MM.1S (cell line): ENCODE measurements around the gene TMEM106C.

Experiments
- DNase-seq: peaks from one replicate; pipeline ENCODE4 v3.0.0-alpha.2; 2015
- H2AFZ ChIP-seq: fragments of 300-600 bp; sonication (generic); 2 replicates; pipeline ENCODE4 v1.6.0; 2016; ENCODE audit warnings: antibody characterized with exemption, low read length
- H3F3A ChIP-seq: fragments of 300-600 bp; sonication (generic); 2 replicates; pipeline ENCODE4 v1.6.1; 2016; ENCODE audit warnings: mild to moderate bottlenecking, antibody characterized with exemption, low read length, moderate library complexity, mixed read lengths; ENCODE audit not compliant: insufficient read depth
- H3K27ac ChIP-seq: fragments of 300-600 bp; sonication (generic); 2 replicates; pipeline ENCODE4 v1.5.1; 2016; ENCODE audit warnings: mild to moderate bottlenecking, low read length
- H3K27me3 ChIP-seq: fragments of 300-600 bp; sonication (generic); replicated peaks from 2 replicates; pipeline ENCODE4 v1.6.0; 2016; ENCODE audit warnings: low read length; ENCODE audit not compliant: insufficient read depth
- H3K36me3 ChIP-seq: fragments of 300-600 bp; sonication (generic); replicated peaks from 2 replicates; pipeline ENCODE4 v1.6.1; 2016; ENCODE audit warnings: mild to moderate bottlenecking, low read length, mixed read lengths; ENCODE audit not compliant: insufficient read depth
- H3K4me1 ChIP-seq: fragments of 300-600 bp; sonication (generic); 2 replicates; pipeline ENCODE4 v1.6.1; 2016; ENCODE audit warnings: low read length, mixed read lengths
- H3K4me2 ChIP-seq: fragments of 300-600 bp; sonication (generic); 2 replicates; pipeline ENCODE4 v1.6.0; 2016; ENCODE audit warnings: low read depth, low read length
- H3K4me3 ChIP-seq: fragments of 300-600 bp; sonication (generic); 2 replicates; pipeline ENCODE4 v1.5.1; 2016; ENCODE audit warnings: low read length, mixed read lengths
- H3K79me2 ChIP-seq: fragments of 300-600 bp; sonication (generic); 2 replicates; pipeline ENCODE4 v1.6.1; 2016; ENCODE audit warnings: mixed run types, low read length, mixed read lengths
- H3K9ac ChIP-seq: fragments of 300-600 bp; sonication (generic); 2 replicates; pipeline ENCODE4 v1.6.1; 2016; ENCODE audit warnings: low read length, mixed read lengths
- H3K9me2 ChIP-seq: fragments of 300-600 bp; sonication (generic); replicated peaks from 2 replicates; pipeline ENCODE4 v1.6.1; 2016; ENCODE audit warnings: mild to moderate bottlenecking, low read length, mixed read lengths; ENCODE audit not compliant: insufficient read depth
- H3K9me3 ChIP-seq: fragments of 300-600 bp; sonication (generic); replicated peaks from 2 replicates; pipeline ENCODE4 v1.6.1; 2016; ENCODE audit warnings: mild to moderate bottlenecking, low read length, mixed read lengths; ENCODE audit not compliant: insufficient read depth
- H4K20me1 ChIP-seq: fragments of 300-600 bp; sonication (generic); 2 replicates; pipeline ENCODE4 v1.6.1; 2016; ENCODE audit warnings: mild to moderate bottlenecking, low read length, moderate library complexity, mixed read lengths; ENCODE audit not compliant: insufficient read depth
- EZH2 ChIP-seq: fragments of 300-600 bp; sonication (generic); optimal IDR thresholded peaks from 2 replicates; pipeline ENCODE3; 2017; ENCODE audit warnings: low read depth, mild to moderate bottlenecking, antibody characterized with exemption, low read length, mixed read lengths
- EZH2phosphoT487 ChIP-seq: fragments of 300-600 bp; sonication (generic); IDR thresholded peaks from 2 replicates; pipeline ENCODE4 v1.6.1; 2018; ENCODE audit warnings: antibody characterized with exemption, low read length
- TF ChIP-seq, protein P1 (sequence below): fragments of 300-600 bp; sonication (generic); IDR thresholded peaks from 2 replicates; pipeline ENCODE4 v1.5.1; 2016; ENCODE audit warnings: antibody characterized with exemption, low read length, mixed read lengths

TMEM106C gene

GRCh38 chr12:47987411-47988072, 24.1 kb downstream of the TMEM106C start:
- Histone ChIP-seq H3K27me3 (no peaks in the 10 kb centered on the region), H4K20me1 (no peaks in the 10 kb centered on the region), H3K4me2 (no peak overlapping the region), H3K4me3 (no peak overlapping the region), H3F3A (no peaks in the 10 kb centered on the region), H3K9ac (no peak overlapping the region), H3K36me3 (no peaks in the 10 kb centered on the region), H3K9me2 (no peaks in the 10 kb centered on the region), H3K79me2 (no peaks in the 10 kb centered on the region), H3K9me3 (no peaks in the 10 kb centered on the region), H3K27ac (no peak overlapping the region), H3K4me1 (peaks cover 5% of the 10 kb centered on the region), H2AFZ (no peak overlapping the region)
- no peak for DNase-seq
- no peak for TF ChIP-seq EZH2phosphoT487
- no peak for TF ChIP-seq EZH2
- TF ChIP-seq, protein P1, sequence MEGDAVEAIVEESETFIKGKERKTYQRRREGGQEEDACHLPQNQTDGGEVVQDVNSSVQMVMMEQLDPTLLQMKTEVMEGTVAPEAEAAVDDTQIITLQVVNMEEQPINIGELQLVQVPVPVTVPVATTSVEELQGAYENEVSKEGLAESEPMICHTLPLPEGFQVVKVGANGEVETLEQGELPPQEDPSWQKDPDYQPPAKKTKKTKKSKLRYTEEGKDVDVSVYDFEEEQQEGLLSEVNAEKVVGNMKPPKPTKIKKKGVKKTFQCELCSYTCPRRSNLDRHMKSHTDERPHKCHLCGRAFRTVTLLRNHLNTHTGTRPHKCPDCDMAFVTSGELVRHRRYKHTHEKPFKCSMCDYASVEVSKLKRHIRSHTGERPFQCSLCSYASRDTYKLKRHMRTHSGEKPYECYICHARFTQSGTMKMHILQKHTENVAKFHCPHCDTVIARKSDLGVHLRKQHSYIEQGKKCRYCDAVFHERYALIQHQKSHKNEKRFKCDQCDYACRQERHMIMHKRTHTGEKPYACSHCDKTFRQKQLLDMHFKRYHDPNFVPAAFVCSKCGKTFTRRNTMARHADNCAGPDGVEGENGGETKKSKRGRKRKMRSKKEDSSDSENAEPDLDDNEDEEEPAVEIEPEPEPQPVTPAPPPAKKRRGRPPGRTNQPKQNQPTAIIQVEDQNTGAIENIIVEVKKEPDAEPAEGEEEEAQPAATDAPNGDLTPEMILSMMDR: no peak

DNA sequence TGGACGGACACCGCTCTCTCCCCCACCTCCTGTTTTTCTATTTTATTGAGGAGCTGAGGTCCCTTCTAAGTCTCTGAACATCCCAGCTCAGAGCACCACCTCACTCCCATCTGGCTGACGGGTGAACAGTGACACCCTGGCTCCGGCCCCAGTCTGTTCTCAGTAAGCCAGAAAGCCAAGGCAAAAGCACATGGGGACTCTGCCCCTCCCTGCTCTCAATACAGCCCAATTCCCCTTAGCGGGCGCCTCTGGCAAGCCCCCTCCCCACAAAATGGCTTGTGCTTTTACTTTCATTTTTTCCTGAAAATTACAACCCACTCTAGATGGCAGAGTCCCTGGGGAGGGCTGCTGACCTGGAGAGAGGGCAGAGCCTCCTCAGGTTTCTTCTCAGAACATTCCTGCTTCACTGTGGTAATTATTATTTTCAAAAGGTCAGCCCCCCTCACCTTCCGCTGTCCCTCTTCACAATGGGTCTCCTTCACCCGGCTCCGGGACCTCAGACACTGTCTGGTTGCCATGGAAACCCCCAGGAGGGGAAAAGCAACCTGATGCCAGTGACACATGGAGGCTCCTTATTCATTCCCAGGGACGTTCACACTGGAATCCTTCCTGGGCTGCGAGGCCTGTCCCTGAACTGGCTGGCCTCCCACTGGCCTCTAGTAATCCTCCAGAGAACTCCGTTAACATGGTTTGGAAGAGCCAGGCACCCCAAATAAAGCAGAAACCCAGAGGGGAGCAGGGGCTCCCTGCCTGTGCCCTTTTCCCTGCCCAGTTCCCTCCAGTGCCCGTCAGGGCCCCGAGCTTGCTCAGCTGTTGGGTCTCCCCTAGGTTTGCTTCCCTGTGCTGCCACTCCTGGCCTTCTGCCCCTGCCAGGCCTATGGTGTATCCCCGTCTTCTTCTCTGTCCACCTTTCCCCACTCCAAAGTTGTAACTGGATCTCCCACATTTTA, 25.0 kb downstream of the TMEM106C start:
- Histone ChIP-seq H3K4me3 (no peak overlapping the region), H3K9ac (no peak overlapping the region), H3K27me3 (no peaks in the 10 kb centered on the region), H3K4me1 (no peaks in the 10 kb centered on the region), H3K4me2 (no peak overlapping the region), H3K27ac (no peak overlapping the region), H3K9me2 (no peaks in the 10 kb centered on the region), H4K20me1 (no peaks in the 10 kb centered on the region), H3K36me3 (no peaks in the 10 kb centered on the region), H3K9me3 (no peaks in the 10 kb centered on the region), H2AFZ (no peak overlapping the region), H3K79me2 (no peaks in the 10 kb centered on the region), H3F3A (no peaks in the 10 kb centered on the region)
- TF ChIP-seq EZH2phosphoT487 (no peak), EZH2 (no peak)
- TF ChIP-seq, protein P1: no peak
- no peak for DNase-seq

DNA sequence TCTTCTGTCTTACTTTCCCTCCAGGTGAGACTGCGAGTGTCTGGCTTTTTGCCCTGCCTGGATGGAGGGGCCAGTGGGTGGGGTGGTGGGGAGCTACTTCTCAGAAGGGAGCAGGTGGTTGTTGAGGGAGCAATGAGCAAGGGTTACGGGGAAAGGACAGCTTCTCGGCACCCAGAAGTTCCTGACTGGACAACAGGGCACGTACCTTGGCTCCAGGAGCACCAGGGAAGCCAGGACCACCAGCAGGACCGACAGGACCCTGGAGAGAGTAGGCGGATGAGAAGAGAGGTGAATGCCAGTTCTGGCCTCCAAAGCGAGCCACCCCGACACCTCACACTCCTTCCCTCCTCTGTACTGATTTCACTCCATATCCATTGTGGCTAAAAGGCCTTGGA, 25.6 kb downstream of the TMEM106C start:
- Histone ChIP-seq H3K4me2 (no peak overlapping the region), H4K20me1 (no peaks in the 10 kb centered on the region), H3F3A (no peaks in the 10 kb centered on the region), H3K9ac (no peak overlapping the region), H3K9me2 (no peaks in the 10 kb centered on the region), H3K9me3 (no peaks in the 10 kb centered on the region), H3K36me3 (no peaks in the 10 kb centered on the region), H3K27me3 (no peaks in the 10 kb centered on the region), H3K27ac (no peak overlapping the region), H2AFZ (no peak overlapping the region), H3K79me2 (no peaks in the 10 kb centered on the region), H3K4me3 (no peak overlapping the region), H3K4me1 (no peaks in the 10 kb centered on the region)
- DNase-seq: no peak
- TF ChIP-seq EZH2: no peak
- TF ChIP-seq, protein P1: no peak
- no peak for TF ChIP-seq EZH2phosphoT487
